Measurements from ENCODE around the gene PEX10.

DNA sequence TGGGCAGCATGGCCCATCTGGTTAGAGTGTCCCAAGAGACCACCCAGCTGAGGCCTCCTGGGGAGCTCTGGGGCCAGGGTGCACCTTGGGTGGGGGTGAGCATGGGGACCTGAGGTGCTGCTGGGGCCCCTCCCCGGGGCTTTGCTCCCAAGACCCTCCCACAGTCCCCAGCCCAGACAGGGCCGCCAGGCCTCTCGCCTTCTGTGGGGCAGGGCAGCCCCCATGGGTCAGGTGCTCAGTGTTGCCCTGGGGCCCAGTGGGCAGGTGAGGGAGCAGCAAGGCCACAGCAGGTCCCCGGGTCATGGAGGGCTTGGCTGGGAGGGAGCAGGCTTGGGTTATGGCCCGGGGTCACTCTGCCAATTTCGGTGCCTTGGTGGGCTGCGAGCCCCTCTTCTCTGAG is 24.5 kb upstream of the PEX10 start:
- TF ChIP-seq, protein P1, sequence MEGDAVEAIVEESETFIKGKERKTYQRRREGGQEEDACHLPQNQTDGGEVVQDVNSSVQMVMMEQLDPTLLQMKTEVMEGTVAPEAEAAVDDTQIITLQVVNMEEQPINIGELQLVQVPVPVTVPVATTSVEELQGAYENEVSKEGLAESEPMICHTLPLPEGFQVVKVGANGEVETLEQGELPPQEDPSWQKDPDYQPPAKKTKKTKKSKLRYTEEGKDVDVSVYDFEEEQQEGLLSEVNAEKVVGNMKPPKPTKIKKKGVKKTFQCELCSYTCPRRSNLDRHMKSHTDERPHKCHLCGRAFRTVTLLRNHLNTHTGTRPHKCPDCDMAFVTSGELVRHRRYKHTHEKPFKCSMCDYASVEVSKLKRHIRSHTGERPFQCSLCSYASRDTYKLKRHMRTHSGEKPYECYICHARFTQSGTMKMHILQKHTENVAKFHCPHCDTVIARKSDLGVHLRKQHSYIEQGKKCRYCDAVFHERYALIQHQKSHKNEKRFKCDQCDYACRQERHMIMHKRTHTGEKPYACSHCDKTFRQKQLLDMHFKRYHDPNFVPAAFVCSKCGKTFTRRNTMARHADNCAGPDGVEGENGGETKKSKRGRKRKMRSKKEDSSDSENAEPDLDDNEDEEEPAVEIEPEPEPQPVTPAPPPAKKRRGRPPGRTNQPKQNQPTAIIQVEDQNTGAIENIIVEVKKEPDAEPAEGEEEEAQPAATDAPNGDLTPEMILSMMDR (IDR thresholded peaks at IDR 0.05; ENCODE audit: poor library complexity, severe bottlenecking), result no peak
- TF ChIP-seq, protein P2, sequence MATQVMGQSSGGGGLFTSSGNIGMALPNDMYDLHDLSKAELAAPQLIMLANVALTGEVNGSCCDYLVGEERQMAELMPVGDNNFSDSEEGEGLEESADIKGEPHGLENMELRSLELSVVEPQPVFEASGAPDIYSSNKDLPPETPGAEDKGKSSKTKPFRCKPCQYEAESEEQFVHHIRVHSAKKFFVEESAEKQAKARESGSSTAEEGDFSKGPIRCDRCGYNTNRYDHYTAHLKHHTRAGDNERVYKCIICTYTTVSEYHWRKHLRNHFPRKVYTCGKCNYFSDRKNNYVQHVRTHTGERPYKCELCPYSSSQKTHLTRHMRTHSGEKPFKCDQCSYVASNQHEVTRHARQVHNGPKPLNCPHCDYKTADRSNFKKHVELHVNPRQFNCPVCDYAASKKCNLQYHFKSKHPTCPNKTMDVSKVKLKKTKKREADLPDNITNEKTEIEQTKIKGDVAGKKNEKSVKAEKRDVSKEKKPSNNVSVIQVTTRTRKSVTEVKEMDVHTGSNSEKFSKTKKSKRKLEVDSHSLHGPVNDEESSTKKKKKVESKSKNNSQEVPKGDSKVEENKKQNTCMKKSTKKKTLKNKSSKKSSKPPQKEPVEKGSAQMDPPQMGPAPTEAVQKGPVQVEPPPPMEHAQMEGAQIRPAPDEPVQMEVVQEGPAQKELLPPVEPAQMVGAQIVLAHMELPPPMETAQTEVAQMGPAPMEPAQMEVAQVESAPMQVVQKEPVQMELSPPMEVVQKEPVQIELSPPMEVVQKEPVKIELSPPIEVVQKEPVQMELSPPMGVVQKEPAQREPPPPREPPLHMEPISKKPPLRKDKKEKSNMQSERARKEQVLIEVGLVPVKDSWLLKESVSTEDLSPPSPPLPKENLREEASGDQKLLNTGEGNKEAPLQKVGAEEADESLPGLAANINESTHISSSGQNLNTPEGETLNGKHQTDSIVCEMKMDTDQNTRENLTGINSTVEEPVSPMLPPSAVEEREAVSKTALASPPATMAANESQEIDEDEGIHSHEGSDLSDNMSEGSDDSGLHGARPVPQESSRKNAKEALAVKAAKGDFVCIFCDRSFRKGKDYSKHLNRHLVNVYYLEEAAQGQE (IDR thresholded peaks at IDR 0.05; ENCODE audit: borderline replicate concordance), result no peak
- TF ChIP-seq TAF1 (IDR thresholded peaks at IDR 0.05; ENCODE audit: low read depth) (no peak), RAD21 (conservative IDR thresholded peaks at IDR 0.05) (no peak), EZH2 (IDR thresholded peaks at IDR 0.05; ENCODE audit: borderline replicate concordance, insufficient read depth, low read length, poor library complexity, severe bottlenecking) (no peak), MXI1 (conservative IDR thresholded peaks at IDR 0.05; ENCODE audit: poor library complexity, severe bottlenecking) (no peak), POLR2AphosphoS5 (IDR thresholded peaks at IDR 0.05) (no peak), SMC3 (conservative IDR thresholded peaks at IDR 0.05; ENCODE audit: poor library complexity) (no peak), EP300 (conservative IDR thresholded peaks at IDR 0.05; ENCODE audit: poor library complexity, severe bottlenecking) (no peak)

Measured in neural cell (in vitro differentiated cells).